T-cell (primary cell): ENCODE measurements around the gene FAM114A1. TPM values are rescaled to one million over a fixed set of nuclear protein-coding genes. Genes with fewer than 3 reads are reported as not detected.

Experiments
- ATAC-seq, 4 experiments: fragments of 200-7000 bp in 3 of 4; fragments of 150-1000 bp in 1 of 4; cut with Tn5 transposase; replicated peaks in 1 of 4; 1 replicate in 3 of 4; 2 replicates in 1 of 4; pipeline ENCODE4 v1.10.0; 2021; ENCODE audit warnings: moderate library complexity in 3 of 4, mild to moderate bottlenecking in 2 of 4, moderate number of reproducible peaks in 1 of 4
- CTCF ChIA-PET, 2 donors: fragments of 300-600 bp; sonication (Branson Sonifier 250); formaldehyde crosslinking; loops; one replicate each; lab custom pipeline; 2022; ENCODE audit warnings: antibody characterized with exemption in 2 of 2; lab: Charles Lee
- POLR2A ChIA-PET, 2 donors: fragments of 300-600 bp; sonication (Branson Sonifier 250); formaldehyde crosslinking; loops; one replicate each; lab custom pipeline; 2022; ENCODE audit warnings: antibody characterized with exemption in 2 of 2; lab: Charles Lee
- DNase-seq, 35 experiments: peaks; one replicate each; pipeline versions ENCODE4 v3.0.0 to v3.0.0-alpha.2; 2013 to 2023
- H3K27ac ChIP-seq: one replicate; pipeline ENCODE4 v1.5.1; 2013; ENCODE audit warnings: low read length
- H3K27me3 ChIP-seq, 2 experiments: replicated peaks in 1 of 2; 1 replicate in 1 of 2; 2 replicates in 1 of 2; pipeline versions ENCODE4 v1.6.1 to v1.7.0; 2013; ENCODE audit warnings: low read length in 1 of 2, mixed read lengths in 1 of 2; ENCODE audit not compliant: control insufficient read depth in 2 of 2, insufficient read depth in 2 of 2; ENCODE audit errors: extremely low read depth in 1 of 2
- H3K36me3 ChIP-seq, 2 donors: 1 replicate in 1 of 2; 2 replicates in 1 of 2; pipeline versions ENCODE4 v1.6.1 to v1.7.0; 2013; ENCODE audit warnings: low read length in 1 of 2; ENCODE audit not compliant: control insufficient read depth in 2 of 2, insufficient read depth in 1 of 2; ENCODE audit errors: extremely low read depth in 1 of 2
- H3K4me1 ChIP-seq, 2 experiments: 1 replicate in 1 of 2; 2 replicates in 1 of 2; pipeline versions ENCODE4 v1.6.1 to v1.7.0; 2013; ENCODE audit warnings: low read length in 2 of 2, mixed read lengths in 1 of 2; ENCODE audit not compliant: insufficient read depth in 2 of 2, control insufficient read depth in 1 of 2; ENCODE audit errors: extremely low read depth in 1 of 2
- H3K4me3 ChIP-seq, 2 donors: 1 replicate in 1 of 2; 2 replicates in 1 of 2; pipeline versions ENCODE4 v1.5.1 to v1.7.0; 2013; ENCODE audit warnings: mild to moderate bottlenecking in 2 of 2, low read length in 1 of 2, moderate library complexity in 1 of 2; ENCODE audit not compliant: control insufficient read depth in 1 of 2; ENCODE audit errors: extremely low read depth in 1 of 2
- H3K9me3 ChIP-seq: 2 replicates; pipeline ENCODE4 v1.7.0; 2013
- H3K27ac Mint-ChIP-seq, 2 donors: one replicate each; pipeline ENCODE4 v1.8.0; 2020 to 2021; ENCODE audit warnings: mild to moderate bottlenecking in 2 of 2, mixed read lengths in 2 of 2
- H3K27me3 Mint-ChIP-seq, 2 donors: one replicate each; pipeline ENCODE4 v1.8.0; 2021 to 2022; ENCODE audit warnings: mixed read lengths in 2 of 2
- H3K36me3 Mint-ChIP-seq: one replicate; pipeline ENCODE4 v1.8.0; 2021; ENCODE audit warnings: mixed read lengths
- H3K4me1 Mint-ChIP-seq, 3 donors: one replicate each; pipeline ENCODE4 v1.8.0; 2020 to 2022; ENCODE audit warnings: mixed read lengths in 3 of 3, mild to moderate bottlenecking in 1 of 3
- H3K4me3 Mint-ChIP-seq, 3 donors: one replicate each; pipeline ENCODE4 v1.8.0; 2020 to 2022; ENCODE audit warnings: mild to moderate bottlenecking in 3 of 3, mixed read lengths in 3 of 3, moderate library complexity in 3 of 3
- H3K9me3 Mint-ChIP-seq, 3 donors: one replicate each; pipeline ENCODE4 v1.8.0; 2020 to 2022; ENCODE audit warnings: mixed read lengths in 3 of 3
- WGBS: methylation state at CpG from one replicate; pipeline ENCODE4 v1.1.5; 2013; ENCODE audit warnings: missing lambda C conversion rate; ENCODE audit not compliant: insufficient coverage; 5-methylcytosine and 5-hydroxymethylcytosine counted together
- total RNA-seq, 35 experiments: library from RNA in 6 of 35; stranded (reverse) in 6 of 35; fragments of 120-200 nt in 1 of 35; gene quantifications; one replicate each; pipeline versions ENCODE4 v1.2.1 to v1.2.4 and lab custom pipeline; 2013 to 2026

Gene FAM114A1
- total RNA-seq, 5 donors from 2014 or later (not counting 1 experiment from before 2014, with no cell fraction given): 0.35 to 0.79 (median 0.39) TPM; not detected in 1

DNA sequence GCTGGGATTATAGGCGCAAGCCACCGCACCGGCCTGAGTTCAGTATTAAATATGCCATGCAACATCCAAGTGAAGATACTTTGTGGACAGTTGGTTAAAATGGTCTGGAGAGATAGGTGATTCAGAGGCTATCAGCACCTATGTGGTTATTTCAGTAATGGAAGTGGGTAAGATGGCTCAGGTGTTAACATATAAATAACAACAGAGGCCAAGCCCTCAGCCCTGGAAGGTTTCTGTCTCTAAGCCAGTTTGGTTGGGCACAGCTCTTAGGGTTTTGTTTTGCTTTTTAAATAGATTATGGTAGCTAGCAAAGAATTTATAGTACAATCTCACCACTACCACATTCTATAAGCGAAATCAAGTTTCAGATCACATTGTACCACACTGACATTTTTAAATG is 16.6 kb downstream of the FAM114A1 start:
- no peak overlapping the region for H3K4me3 Mint-ChIP-seq
- no peak for DNase-seq
- no peak overlapping the region for H3K27ac ChIP-seq
- no peaks in the 10 kb centered on the region for H3K9me3 Mint-ChIP-seq
- H3K36me3 ChIP-seq: no peaks in the 10 kb centered on the region
- CTCF ChIA-PET: interaction anchor here in 1 of 2 donors (0.6 to 1.0 kb wide), 2 partner anchors 24 to 127 kb away, joined by 4 to 8 read pairs; no protein-coding TSS in a partner anchor
- no peaks in the 10 kb centered on the region for H3K9me3 ChIP-seq
- no peak for ATAC-seq
- POLR2A ChIA-PET: no interaction called here
- H3K4me1 Mint-ChIP-seq: peaks cover 5 to 6% (median 5%) of the 10 kb centered on the region in 3 donors
- no peaks in the 10 kb centered on the region for H3K27me3 Mint-ChIP-seq
- WGBS: no CpG with 5 or more reads among the region's 4 CpGs
- H3K4me3 ChIP-seq: no peak overlapping the region
- H3K27ac Mint-ChIP-seq: no peak overlapping the region
- H3K36me3 Mint-ChIP-seq: no peaks in the 10 kb centered on the region
- no peaks in the 10 kb centered on the region for H3K27me3 ChIP-seq
- H3K4me1 ChIP-seq: no peaks in the 10 kb centered on the region

DNA sequence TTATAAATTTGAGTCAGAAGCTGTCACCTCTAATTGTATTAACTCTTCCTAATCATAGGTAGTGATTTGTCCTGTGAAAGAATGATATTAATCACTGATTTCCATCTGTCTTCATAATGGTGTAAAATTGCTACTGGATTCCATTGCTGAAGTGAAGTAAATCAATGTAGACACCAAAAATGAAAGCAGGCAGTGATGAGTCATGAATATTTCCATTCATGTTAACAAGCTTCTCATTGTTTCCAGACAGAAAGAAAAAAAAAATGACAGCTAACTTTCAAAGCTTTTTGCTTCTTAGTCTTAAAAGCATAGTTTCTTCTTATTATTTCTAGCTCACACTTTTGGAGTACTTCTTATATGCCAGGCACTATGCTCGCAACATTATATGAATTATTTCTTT is 21.5 kb downstream of the FAM114A1 start:
- Histone ChIP-seq H3K4me1 (no peaks in the 10 kb centered on the region), H3K36me3 (no peaks in the 10 kb centered on the region), H3K27ac (no peak overlapping the region), H3K27me3 (no peaks in the 10 kb centered on the region), H3K9me3 (no peaks in the 10 kb centered on the region), H3K4me3 (no peak overlapping the region)
- Mint-ChIP-seq H3K9me3 (no peaks in the 10 kb centered on the region), H3K4me3 (peak overlapping the region in 1 of 3 donors; percentile 37), H3K36me3 (no peaks in the 10 kb centered on the region), H3K27ac (no peak overlapping the region), H3K27me3 (no peaks in the 10 kb centered on the region), H3K4me1 (peaks cover 8 to 13% (median 10%) of the 10 kb centered on the region in 3 donors)
- DNase-seq (peak in 1 of 35 experiments; percentile 12), ATAC-seq (peak in 2 of 4 experiments; percentile 36 to 44)
- ChIA-PET CTCF (interaction anchor here (0.5 to 3.0 kb wide), 5 partner anchors 12 to 297 kb away, joined by 3 to 15 read pairs (median 5); partner anchors contain the start of gene TLR10 (in 1 of the 2)), POLR2A (interaction anchor here in 1 of 2 donors (0.7 kb wide), 1 partner anchor 13 kb away, joined by 3 read pairs; no protein-coding TSS in a partner anchor)
- no CpG with 5 or more reads among the region's 1 CpG for WGBS

DNA sequence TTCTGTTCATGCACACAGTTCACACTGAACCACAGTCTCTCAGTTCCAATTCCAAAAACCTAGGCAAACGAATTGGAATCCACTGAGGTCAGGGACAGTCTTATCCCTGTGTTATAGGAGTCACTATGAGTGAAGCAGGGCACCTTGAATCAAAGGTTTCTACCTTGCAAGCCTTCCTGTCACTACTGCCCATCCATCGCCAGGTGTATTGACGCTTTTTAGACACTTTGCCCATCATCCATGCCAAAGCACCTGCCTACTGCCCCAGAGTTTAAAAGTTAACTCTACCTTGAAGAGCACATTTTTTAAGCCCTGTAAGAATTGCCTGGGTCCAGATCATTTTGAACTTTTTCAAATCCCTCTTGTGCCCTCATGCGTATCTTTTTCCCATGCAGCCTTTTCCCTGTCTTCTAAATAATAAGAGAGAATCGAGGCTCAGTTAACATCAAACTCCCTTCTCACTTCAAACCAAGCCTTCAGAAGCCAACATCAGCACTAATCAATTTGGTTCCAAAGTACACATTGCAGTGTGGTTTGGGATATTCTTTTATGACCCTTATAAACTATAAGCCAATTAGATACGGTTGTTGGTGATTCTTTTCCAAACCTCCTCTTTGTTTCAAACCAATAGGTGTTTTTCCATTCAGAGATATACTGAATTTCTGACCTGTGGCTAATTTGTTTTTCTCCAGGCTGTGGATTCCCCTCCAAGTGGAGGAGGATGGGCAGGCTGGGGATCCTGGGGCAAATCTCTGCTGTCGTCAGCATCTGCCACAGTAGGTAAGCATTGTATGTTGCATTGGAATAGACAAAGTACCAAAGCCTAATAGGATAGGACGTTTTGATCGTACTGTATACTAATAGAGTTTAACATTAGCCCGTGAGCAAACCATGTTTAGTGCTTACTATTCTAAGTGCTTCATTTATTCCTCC is 23.7 kb downstream of the FAM114A1 start:
- Mint-ChIP-seq H3K27me3 (peaks cover 0 to 2% of the 10 kb centered on the region in 2 donors), H3K27ac (no peak overlapping the region), H3K36me3 (no peaks in the 10 kb centered on the region), H3K4me3 (no peak overlapping the region), H3K4me1 (peaks cover 8 to 13% (median 10%) of the 10 kb centered on the region in 3 donors), H3K9me3 (no peaks in the 10 kb centered on the region)
- 90% methylated on average over 3 of the region's 10 CpGs for WGBS
- DNase-seq (no peak), ATAC-seq (no peak)
- Histone ChIP-seq H3K27ac (no peak overlapping the region), H3K27me3 (no peaks in the 10 kb centered on the region), H3K36me3 (no peaks in the 10 kb centered on the region), H3K4me3 (no peak overlapping the region), H3K9me3 (no peaks in the 10 kb centered on the region), H3K4me1 (no peaks in the 10 kb centered on the region)
- CTCF ChIA-PET: interaction anchor here in 1 of 2 donors (0.6 kb wide), 1 partner anchor 46 kb away, joined by 3 read pairs; no protein-coding TSS in a partner anchor
- POLR2A ChIA-PET: interaction anchor here in 1 of 2 donors (0.6 kb wide), 1 partner anchor 15 kb away, joined by 3 read pairs; no protein-coding TSS in a partner anchor

DNA sequence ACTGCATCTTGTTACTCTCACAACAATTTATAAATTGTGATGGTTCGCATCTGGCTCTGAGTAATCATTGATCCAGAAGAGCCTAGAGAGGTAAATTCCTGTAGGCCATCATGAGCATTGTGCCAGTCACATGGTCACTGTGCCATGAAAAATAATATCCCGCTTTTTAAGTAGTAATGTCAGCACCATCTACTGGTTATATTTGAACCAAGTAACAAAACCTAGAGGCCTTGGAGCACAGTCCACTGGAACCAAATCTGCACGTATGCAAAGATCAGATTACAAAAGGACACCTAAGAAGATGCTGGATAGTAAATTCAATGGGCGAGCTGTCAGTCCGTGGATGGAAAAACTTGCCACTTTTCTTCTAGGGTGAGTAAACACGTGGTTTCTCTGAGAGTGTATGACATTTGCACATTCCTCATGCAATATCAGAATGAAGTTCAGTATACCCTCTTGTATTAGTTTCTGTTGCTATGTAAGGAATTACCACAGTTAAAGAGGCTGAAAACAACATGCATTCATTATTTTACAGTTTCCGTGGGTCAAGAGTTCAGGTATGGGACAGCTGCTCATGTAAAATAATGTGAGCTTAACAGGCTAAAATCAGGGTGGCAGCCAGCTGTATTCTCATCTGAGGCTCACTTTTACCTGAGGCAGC is 26.8 kb downstream of the FAM114A1 start:
- Histone ChIP-seq H3K4me1 (no peaks in the 10 kb centered on the region), H3K4me3 (no peak overlapping the region), H3K27ac (no peak overlapping the region), H3K27me3 (no peaks in the 10 kb centered on the region), H3K36me3 (no peaks in the 10 kb centered on the region), H3K9me3 (no peaks in the 10 kb centered on the region)
- Mint-ChIP-seq H3K4me3 (no peak overlapping the region), H3K27ac (no peak overlapping the region), H3K9me3 (no peaks in the 10 kb centered on the region), H3K27me3 (peaks cover 0 to 4% of the 10 kb centered on the region in 2 donors), H3K36me3 (no peaks in the 10 kb centered on the region), H3K4me1 (peaks cover 2 to 6% (median 3%) of the 10 kb centered on the region in 3 donors)
- ATAC-seq (no peak), DNase-seq (no peak)
- CTCF ChIA-PET: interaction anchor here in 1 of 2 donors (0.6 kb wide), 1 partner anchor 575 kb away, joined by 5 read pairs; no protein-coding TSS in a partner anchor
- 93% methylated on average over 2 of the region's 7 CpGs for WGBS
- POLR2A ChIA-PET: no interaction called here

DNA sequence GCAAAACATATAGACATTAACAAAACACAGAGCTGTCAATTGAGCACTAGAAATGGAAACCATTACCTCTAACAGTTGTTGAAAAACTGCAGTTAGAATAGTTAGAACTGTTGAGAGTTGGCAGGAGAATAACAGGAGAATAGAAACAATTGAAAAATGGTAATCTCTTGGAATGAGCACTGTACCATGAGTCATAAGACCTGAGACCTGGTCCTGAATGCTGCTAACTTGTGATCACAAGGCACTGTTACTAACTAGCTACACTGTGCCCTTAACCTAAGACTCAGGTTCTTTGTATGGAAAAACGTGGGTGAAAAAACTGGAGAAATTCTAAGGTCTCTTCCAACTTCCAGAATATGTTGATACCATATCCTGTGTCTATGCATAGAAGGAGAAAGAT is 29.3 kb downstream of the FAM114A1 start:
- POLR2A ChIA-PET: interaction anchor here in 1 of 2 donors (0.7 kb wide), 1 partner anchor 553 kb away, joined by 4 read pairs; no protein-coding TSS in a partner anchor
- Mint-ChIP-seq H3K36me3 (no peaks in the 10 kb centered on the region), H3K27ac (no peak overlapping the region), H3K4me1 (no peaks in the 10 kb centered on the region), H3K27me3 (peaks cover 0 to 4% of the 10 kb centered on the region in 2 donors), H3K4me3 (no peak overlapping the region), H3K9me3 (no peaks in the 10 kb centered on the region)
- Histone ChIP-seq H3K27ac (no peak overlapping the region), H3K4me3 (no peak overlapping the region), H3K4me1 (no peaks in the 10 kb centered on the region), H3K36me3 (no peaks in the 10 kb centered on the region), H3K9me3 (no peaks in the 10 kb centered on the region), H3K27me3 (no peaks in the 10 kb centered on the region)
- ATAC-seq (no peak), DNase-seq (no peak)
- CTCF ChIA-PET: interaction anchor here in 1 of 2 donors (0.7 kb wide), 1 partner anchor 16 kb away, joined by 3 read pairs; no protein-coding TSS in a partner anchor
- WGBS: no CpG with 5 or more reads among the region's 1 CpG

DNA sequence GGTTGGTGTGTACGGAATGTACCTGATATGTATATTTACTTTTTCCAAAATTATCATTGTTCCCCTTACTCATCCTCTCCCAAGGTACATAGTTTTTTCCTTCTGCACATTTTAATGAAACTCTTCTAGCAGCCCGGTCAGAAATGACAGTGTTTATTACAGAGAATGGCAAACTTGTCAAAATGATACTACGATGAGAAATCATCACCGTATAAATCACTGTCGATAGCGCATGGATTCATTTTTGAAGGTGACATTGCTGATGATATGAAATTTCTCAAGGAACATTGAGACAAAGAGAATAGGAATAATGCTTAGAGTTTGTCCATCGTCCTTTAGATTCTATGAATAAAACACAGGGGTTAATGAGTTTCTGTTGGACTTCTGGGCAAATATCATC is 30.6 kb downstream of the FAM114A1 start:
- POLR2A ChIA-PET: no interaction called here
- H3K9me3 Mint-ChIP-seq: no peaks in the 10 kb centered on the region
- CTCF ChIA-PET: interaction anchor here in 1 of 2 donors (0.7 kb wide), 1 partner anchor 34 kb away, joined by 3 read pairs; no protein-coding TSS in a partner anchor

More for the DNA sequence above, 30.6 kb downstream of the FAM114A1 start:
- no peaks in the 10 kb centered on the region for H3K36me3 ChIP-seq
- Mint-ChIP-seq H3K27me3 (peaks cover 0 to 6% of the 10 kb centered on the region in 2 donors), H3K36me3 (no peaks in the 10 kb centered on the region), H3K27ac (no peak overlapping the region), H3K4me3 (no peak overlapping the region), H3K4me1 (no peaks in the 10 kb centered on the region)
- no peak for DNase-seq
- no peaks in the 10 kb centered on the region for H3K27me3 ChIP-seq
- H3K9me3 ChIP-seq: no peaks in the 10 kb centered on the region
- H3K27ac ChIP-seq: no peak overlapping the region
- no peak for ATAC-seq
- H3K4me1 ChIP-seq: no peaks in the 10 kb centered on the region
- 80% methylated on average over 6 of the region's 7 CpGs for WGBS
- H3K4me3 ChIP-seq: no peak overlapping the region
